SU-DHL-6 (cell line): ENCODE measurements around the gene C5orf47.

ENCODE experiments used
- H2AFZ ChIP-seq: fragments of 200-600 bp; sonication (generic); 2 replicates; pipeline ENCODE4 v1.6.1; 2014; ENCODE audit warnings: low read depth, mild to moderate bottlenecking, moderate library complexity, mixed read lengths, antibody characterized with exemption, low read length; ENCODE audit not compliant: severe bottlenecking
- H3F3A ChIP-seq: fragments of 200-600 bp; shearing (Covaris generic); 2 replicates; pipeline ENCODE4 v1.6.0; 2016; ENCODE audit warnings: antibody characterized with exemption, mild to moderate bottlenecking; ENCODE audit not compliant: insufficient read depth
- H3K27ac ChIP-seq: fragments of 200-600 bp; sonication (generic); 2 replicates; pipeline ENCODE4 v1.5.1; 2016; ENCODE audit warnings: low read depth, mild to moderate bottlenecking, low read length, moderate library complexity, mixed read lengths
- H3K27me3 ChIP-seq: fragments of 200-600 bp; sonication (generic), shearing (Covaris generic); 2 replicates; pipeline ENCODE4 v1.6.0; 2014; ENCODE audit warnings: mild to moderate bottlenecking, low read length
- H3K36me3 ChIP-seq: fragments of 200-600 bp; sonication (generic); 2 replicates; pipeline ENCODE4 v1.6.1; 2014; ENCODE audit warnings: mild to moderate bottlenecking, low read length, mixed read lengths
- H3K4me2 ChIP-seq: fragments of 300-600, 200-600 bp; shearing (Covaris generic), sonication (generic); 2 replicates; pipeline ENCODE4 v1.6.0; 2014; ENCODE audit warnings: low read length, low read depth, mild to moderate bottlenecking; ENCODE audit not compliant: poor library complexity, severe bottlenecking
- H3K4me3 ChIP-seq: fragments of 200-600 bp; sonication (generic); 2 replicates; pipeline ENCODE4 v1.5.1; 2014; ENCODE audit warnings: antibody characterized with exemption, low read length, mild to moderate bottlenecking, mixed read lengths; ENCODE audit not compliant: insufficient read depth, poor library complexity, severe bottlenecking
- H3K79me2 ChIP-seq: fragments of 200-600 bp; sonication (generic); 2 replicates; pipeline ENCODE4 v1.6.1; 2014; ENCODE audit warnings: mild to moderate bottlenecking, low read length, moderate library complexity; ENCODE audit not compliant: insufficient read depth
- H3K9ac ChIP-seq: fragments of 200-600 bp; sonication (generic); 2 replicates; pipeline ENCODE4 v1.7.0; 2014; ENCODE audit warnings: mild to moderate bottlenecking, low read length
- H3K9me2 ChIP-seq: fragments of 200-600 bp; sonication (generic); replicated peaks from 2 replicates; pipeline ENCODE4 v1.6.1; 2014; ENCODE audit warnings: low read length; ENCODE audit not compliant: insufficient read depth
- H3K9me3 ChIP-seq: fragments of 200-600 bp; sonication (generic); 2 replicates; pipeline ENCODE4 v1.6.1; 2014; ENCODE audit warnings: low read length, mixed read lengths; ENCODE audit not compliant: insufficient read depth
- H4K20me1 ChIP-seq: fragments of 200-600 bp; sonication (generic); 2 replicates; pipeline ENCODE4 v1.6.1; 2014; ENCODE audit warnings: low read depth, mild to moderate bottlenecking, antibody characterized with exemption, low read length, moderate library complexity, mixed read lengths
- EZH2phosphoT487 ChIP-seq: fragments of 200-600 bp; sonication (generic), shearing (Covaris generic); conservative IDR thresholded peaks from 2 replicates; pipeline ENCODE4 v1.6.1; 2018; ENCODE audit warnings: mild to moderate bottlenecking, antibody characterized with exemption, low read length, moderate library complexity, mixed read lengths
- TF ChIP-seq, protein P1 (sequence below): fragments of 200-600 bp; sonication (generic); IDR thresholded peaks from one replicate; pipeline ENCODE4 v1.5.1; 2017; ENCODE audit warnings: antibody characterized with exemption, mild to moderate bottlenecking, low read length, moderate library complexity; ENCODE audit not compliant: insufficient read depth, poor library complexity, severe bottlenecking

Gene C5orf47

GRCh38 chr5:173989432-173990082 lies 587 bp downstream of the C5orf47 start:
- H2AFZ ChIP-seq: no peak overlapping the region
- H3K36me3 ChIP-seq: no peaks in the 10 kb centered on the region
- H3K9me3 ChIP-seq: no peaks in the 10 kb centered on the region
- H3K4me2 ChIP-seq: no peak overlapping the region
- no peaks in the 10 kb centered on the region for H4K20me1 ChIP-seq
- no peaks in the 10 kb centered on the region for H3K9me2 ChIP-seq
- TF ChIP-seq, protein P1, sequence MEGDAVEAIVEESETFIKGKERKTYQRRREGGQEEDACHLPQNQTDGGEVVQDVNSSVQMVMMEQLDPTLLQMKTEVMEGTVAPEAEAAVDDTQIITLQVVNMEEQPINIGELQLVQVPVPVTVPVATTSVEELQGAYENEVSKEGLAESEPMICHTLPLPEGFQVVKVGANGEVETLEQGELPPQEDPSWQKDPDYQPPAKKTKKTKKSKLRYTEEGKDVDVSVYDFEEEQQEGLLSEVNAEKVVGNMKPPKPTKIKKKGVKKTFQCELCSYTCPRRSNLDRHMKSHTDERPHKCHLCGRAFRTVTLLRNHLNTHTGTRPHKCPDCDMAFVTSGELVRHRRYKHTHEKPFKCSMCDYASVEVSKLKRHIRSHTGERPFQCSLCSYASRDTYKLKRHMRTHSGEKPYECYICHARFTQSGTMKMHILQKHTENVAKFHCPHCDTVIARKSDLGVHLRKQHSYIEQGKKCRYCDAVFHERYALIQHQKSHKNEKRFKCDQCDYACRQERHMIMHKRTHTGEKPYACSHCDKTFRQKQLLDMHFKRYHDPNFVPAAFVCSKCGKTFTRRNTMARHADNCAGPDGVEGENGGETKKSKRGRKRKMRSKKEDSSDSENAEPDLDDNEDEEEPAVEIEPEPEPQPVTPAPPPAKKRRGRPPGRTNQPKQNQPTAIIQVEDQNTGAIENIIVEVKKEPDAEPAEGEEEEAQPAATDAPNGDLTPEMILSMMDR: no peak
- TF ChIP-seq EZH2phosphoT487: no peak
- H3F3A ChIP-seq: no peaks in the 10 kb centered on the region
- no peak overlapping the region for H3K27ac ChIP-seq
- no peak overlapping the region for H3K9ac ChIP-seq
- H3K79me2 ChIP-seq: no peaks in the 10 kb centered on the region
- no peaks in the 10 kb centered on the region for H3K27me3 ChIP-seq
- H3K4me3 ChIP-seq: no peak overlapping the region

DNA sequence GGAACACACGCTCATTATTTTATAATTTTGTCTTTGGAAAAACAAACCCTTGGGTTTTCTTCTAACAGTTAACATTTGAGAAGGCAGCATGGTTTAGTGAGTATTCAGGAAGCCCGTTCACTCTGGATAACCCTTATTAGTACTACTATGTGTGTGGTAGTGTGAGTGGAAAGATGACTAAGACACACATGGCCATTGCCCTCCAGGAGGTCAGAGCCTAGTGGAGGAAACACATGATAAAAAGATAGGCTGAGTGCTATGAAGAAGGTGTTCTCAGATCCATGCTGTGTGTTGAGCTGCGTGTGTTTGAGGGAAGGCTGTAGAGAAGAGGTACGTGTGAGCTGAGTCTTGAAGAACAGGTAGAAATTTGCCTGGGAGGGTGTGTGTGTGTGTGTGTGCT lies 8.4 kb downstream of the C5orf47 start:
- H3K36me3 ChIP-seq: no peaks in the 10 kb centered on the region
- TF ChIP-seq EZH2phosphoT487: no peak
- TF ChIP-seq, protein P1: no peak
- no peak overlapping the region for H3K27ac ChIP-seq
- H3K79me2 ChIP-seq: no peaks in the 10 kb centered on the region
- H4K20me1 ChIP-seq: no peaks in the 10 kb centered on the region
- H3K9ac ChIP-seq: no peak overlapping the region
- H2AFZ ChIP-seq: no peak overlapping the region
- no peaks in the 10 kb centered on the region for H3K9me3 ChIP-seq
- no peak overlapping the region for H3K4me3 ChIP-seq
- H3K9me2 ChIP-seq: no peaks in the 10 kb centered on the region
- H3F3A ChIP-seq: no peaks in the 10 kb centered on the region
- H3K27me3 ChIP-seq: no peaks in the 10 kb centered on the region
- H3K4me2 ChIP-seq: no peak overlapping the region

GRCh38 chr5:173998531-173998930 lies 9.6 kb downstream of the C5orf47 start:
- H3K4me3 ChIP-seq: no peak overlapping the region
- no peaks in the 10 kb centered on the region for H3K9me3 ChIP-seq
- no peak overlapping the region for H3K9ac ChIP-seq
- no peak overlapping the region for H3K27ac ChIP-seq
- H4K20me1 ChIP-seq: no peaks in the 10 kb centered on the region
- no peak for TF ChIP-seq EZH2phosphoT487
- TF ChIP-seq, protein P1: no peak
- no peak overlapping the region for H2AFZ ChIP-seq
- no peaks in the 10 kb centered on the region for H3F3A ChIP-seq
- H3K9me2 ChIP-seq: no peaks in the 10 kb centered on the region
- H3K27me3 ChIP-seq: 0 out of 2 replicates have a peak, but pooled peaks cover 4% of the 10 kb centered on the region
- H3K36me3 ChIP-seq: no peaks in the 10 kb centered on the region
- no peak overlapping the region for H3K4me2 ChIP-seq
- no peaks in the 10 kb centered on the region for H3K79me2 ChIP-seq
